HG03457 (cell line): ENCODE data around the gene CGB8.
"Not testable (repeated sequence)": the region's sequence is repeated elsewhere in the genome, so short reads cannot be mapped to it uniquely, and the experiment has no call there.

ENCODE experiments used
- ATAC-seq: cut with Tn5 transposase; IDR thresholded peaks from one replicate; pipeline ENCODE4 v1.9.1; 2021; ENCODE audit warnings: moderate number of reproducible peaks; ENCODE audit not compliant: unreplicated experiment

CGB8 gene

GRCh38 chr19:49049011-49049410, at the start of gene CGB8:
Gene CGB8, minus strand, starts transcription at chr19:49049111. Its CDS starts 372 bp downstream, at chr19:49048739.
- not testable (repeated sequence) for ATAC-seq

- no peak for ATAC-seq
These were observed 48.8 kb upstream of the CGB8 start for GRCh38 chr19:49097453-49098288.

- no peak for ATAC-seq
These were observed 45.9 kb upstream of the CGB8 start for GRCh38 chr19:49094505-49095482.

DNA sequence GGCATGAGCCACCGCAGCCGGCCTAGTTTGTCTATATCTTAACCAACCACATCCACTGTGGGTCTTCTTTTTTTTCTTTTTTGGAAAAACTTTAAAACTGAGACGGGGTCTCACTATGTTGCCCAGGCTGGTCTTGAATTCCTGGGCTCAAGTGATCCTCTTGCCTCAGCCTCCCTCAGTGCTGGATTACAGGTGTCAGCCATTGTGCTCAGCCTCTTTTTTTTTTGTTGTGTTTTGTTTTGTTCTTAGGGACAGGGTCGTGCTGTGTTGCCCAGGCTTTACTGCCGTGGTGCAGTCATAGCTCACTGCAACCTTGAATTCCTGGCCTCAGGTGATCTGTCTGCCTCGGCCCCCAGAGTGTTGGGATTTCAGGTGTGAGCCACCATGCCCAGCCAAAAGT, 43.8 kb upstream of the CGB8 start:
- no peak for ATAC-seq

- ATAC-seq: no peak
These were observed 42.6 kb upstream of the CGB8 start for GRCh38 chr19:49091391-49092038.

- ATAC-seq: no peak
These were observed 37.4 kb upstream of the CGB8 start for GRCh38 chr19:49086296-49086695.

GRCh38 chr19:49085868-49086232, 36.9 kb upstream of the CGB8 start:
- no peak for ATAC-seq

- ATAC-seq: peak; percentile 74
These were observed 36.3 kb upstream of the CGB8 start, which contains the start of gene SNRNP70 for GRCh38 chr19:49085020-49085867. Gene SNRNP70, plus strand, starts transcription at chr19:49085451. Its CDS starts 964 bp downstream, at chr19:49086415.

- ATAC-seq: no peak
These were observed 35.5 kb upstream of the CGB8 start for GRCh38 chr19:49084206-49085019.

DNA sequence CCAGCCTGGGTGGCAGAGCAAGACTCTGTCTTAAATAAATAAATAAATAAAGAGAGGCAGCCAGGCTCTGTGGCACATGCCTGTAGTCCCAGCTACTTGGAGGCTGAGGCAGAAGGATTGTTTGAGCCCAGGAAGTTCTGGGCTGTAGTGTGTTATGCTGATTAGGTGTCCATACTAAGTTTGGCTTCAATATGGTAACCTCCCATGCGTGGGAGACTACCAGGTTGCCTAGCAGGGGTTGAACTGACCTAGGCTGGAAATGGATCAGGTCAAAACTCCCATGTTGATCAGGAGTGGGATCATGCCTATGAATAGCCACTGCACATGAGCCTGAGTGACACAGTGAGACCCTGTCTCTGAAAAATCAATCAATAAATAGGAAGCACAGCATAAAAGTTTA, 32.4 kb upstream of the CGB8 start:
- no peak for ATAC-seq

GRCh38 chr19:49080392-49080791, 31.5 kb upstream of the CGB8 start:
- no peak for ATAC-seq

GRCh38 chr19:49074869-49075268, 26.0 kb upstream of the CGB8 start:
- not testable (repeated sequence) for ATAC-seq

DNA sequence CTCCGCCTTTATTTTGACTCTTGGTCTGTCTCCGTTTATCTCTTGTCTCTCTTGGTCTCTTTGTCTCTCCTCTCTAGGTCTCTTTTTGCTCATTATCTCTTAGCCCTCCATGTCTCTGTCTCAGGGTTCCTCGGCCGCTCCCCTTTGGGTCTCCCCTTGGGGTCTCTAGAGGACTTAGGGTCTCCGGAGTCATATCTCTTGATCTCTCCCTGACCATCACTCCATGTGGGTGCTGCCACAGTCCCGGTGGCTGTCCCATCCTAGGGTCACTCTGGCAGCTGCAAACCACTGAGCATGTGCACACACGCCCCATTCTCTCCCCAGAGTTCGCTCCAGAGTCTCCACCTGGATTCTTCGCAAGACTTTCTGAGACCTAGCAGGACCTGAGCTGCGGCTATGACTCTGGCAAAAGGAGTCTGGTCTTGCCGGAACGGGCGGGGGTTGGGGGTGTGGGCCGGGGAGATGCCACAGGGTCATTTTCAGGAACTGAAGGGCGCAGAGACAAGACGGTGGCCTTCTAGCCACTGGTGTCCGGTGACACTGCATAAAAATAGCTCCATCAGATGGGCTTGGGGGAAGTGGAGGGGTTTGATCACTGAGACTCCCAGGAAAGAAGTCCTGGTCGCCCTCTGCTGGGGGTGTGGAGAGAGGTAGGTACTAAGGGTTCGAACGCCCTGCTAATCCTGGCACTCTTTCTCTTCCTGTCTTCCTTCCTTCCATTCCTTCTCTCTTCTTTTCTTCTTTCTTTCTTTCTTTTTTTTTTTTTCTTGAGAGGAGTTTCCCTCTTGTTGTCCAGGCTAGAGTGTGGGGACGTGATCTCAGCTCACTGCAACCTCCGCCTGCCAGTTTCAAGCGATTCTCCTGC, 24.8 kb upstream of the CGB8 start:
- no peak for ATAC-seq

DNA sequence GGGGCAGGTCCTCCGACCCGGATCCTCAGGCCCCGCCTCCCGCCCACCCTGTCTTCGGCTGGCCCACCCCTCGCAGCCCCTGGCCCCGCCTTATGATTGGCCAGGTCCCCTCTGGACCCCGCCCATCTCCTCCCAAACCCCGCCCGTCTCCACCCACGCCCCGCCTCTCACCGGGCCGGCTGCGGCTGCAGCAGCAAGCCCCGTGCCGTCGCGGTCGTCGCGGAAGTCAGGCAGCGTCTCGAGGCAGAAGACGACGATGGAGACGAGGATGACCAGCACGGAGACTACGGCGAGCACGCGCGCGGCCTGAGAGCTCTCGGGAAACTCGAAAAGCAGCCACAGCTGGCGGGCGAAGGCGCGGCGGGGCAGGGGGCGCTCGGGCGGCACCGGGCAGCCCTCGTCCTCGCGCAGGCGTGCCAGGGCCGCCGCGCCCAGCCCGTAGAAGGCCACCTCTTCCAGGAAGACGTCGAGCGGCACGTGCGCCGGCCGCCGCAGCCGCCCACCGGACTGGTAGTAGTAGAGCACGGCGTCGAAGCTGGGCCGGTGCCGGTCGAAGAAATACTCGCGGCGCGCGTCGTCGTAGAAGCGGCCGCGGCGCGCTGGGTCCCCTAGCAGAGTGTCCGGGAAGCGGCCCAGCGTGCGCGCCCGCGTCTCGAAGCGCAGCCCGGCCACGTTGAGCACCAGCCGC, 23.1 kb upstream of the CGB8 start:
- ATAC-seq: no peak

DNA sequence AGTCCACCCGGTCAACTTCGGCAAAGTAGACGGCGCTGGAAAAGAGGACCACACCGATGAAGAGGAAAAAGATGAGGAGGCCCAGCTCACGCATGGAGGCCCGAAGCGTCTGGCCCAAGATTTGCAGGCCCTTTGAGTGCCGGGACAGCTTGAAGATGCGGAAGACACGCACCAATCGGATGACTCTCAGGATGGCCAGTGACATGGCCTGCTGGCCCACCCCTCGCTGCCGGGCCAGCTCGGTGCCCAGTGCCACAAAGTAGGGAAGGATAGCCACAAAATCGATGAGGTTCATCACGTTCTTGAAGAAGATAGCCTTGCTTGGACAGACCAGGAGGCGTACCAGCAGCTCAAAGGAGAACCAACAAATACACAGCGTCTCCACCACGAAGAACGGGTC, 21.5 kb upstream of the CGB8 start:
- no peak for ATAC-seq

DNA sequence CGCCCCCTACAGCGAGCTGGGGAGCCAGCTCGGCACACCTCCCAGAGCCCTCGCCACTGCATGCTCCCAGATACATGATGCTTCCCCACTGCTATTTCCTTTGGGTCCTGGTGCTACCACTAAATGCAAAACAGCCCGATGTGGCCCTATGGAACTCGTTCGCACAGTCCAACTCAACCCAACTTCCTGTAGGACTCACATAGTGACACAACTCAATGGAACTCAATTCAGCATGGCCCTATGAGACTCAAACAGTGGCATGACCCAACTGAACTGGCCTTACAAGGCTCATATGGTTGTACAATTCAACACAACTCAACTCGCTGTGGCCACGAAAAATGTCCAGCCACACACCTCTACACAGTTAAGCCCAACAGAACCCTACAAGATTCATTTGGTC, 20.1 kb upstream of the CGB8 start:
- ATAC-seq: no peak

DNA sequence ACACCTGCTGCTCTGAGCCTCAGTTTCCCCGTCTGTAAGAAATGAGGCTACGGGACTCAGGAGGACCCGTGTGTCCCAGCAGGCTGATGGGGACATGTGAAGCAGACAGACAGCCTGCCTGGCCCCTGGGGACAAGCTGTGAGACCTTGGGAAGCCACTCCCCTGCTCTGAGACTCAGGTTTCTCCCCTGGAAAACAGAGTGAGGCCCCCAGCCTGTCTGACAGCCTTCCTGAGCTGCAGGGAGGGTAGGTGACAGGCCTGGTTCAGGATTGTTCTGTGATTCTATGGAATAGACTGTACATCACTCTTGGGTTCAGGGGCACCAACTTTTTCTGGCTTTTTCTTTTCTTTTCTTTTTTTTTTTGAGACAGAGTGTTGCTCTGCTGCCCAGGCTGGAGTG, 18.6 kb upstream of the CGB8 start:
- no peak for ATAC-seq
